Measurements from ENCODE around the gene CHCHD5. TPM values are rescaled to one million over a fixed set of nuclear protein-coding genes. Genes with fewer than 3 reads are reported as not detected.

Gene CHCHD5
- total and polyA plus RNA-seq, 10 of the 15 experiments (the other 5 are each of a cell fraction or from before 2014, with no cell fraction given): 16.4 to 118 (median 45.2) TPM

DNA sequence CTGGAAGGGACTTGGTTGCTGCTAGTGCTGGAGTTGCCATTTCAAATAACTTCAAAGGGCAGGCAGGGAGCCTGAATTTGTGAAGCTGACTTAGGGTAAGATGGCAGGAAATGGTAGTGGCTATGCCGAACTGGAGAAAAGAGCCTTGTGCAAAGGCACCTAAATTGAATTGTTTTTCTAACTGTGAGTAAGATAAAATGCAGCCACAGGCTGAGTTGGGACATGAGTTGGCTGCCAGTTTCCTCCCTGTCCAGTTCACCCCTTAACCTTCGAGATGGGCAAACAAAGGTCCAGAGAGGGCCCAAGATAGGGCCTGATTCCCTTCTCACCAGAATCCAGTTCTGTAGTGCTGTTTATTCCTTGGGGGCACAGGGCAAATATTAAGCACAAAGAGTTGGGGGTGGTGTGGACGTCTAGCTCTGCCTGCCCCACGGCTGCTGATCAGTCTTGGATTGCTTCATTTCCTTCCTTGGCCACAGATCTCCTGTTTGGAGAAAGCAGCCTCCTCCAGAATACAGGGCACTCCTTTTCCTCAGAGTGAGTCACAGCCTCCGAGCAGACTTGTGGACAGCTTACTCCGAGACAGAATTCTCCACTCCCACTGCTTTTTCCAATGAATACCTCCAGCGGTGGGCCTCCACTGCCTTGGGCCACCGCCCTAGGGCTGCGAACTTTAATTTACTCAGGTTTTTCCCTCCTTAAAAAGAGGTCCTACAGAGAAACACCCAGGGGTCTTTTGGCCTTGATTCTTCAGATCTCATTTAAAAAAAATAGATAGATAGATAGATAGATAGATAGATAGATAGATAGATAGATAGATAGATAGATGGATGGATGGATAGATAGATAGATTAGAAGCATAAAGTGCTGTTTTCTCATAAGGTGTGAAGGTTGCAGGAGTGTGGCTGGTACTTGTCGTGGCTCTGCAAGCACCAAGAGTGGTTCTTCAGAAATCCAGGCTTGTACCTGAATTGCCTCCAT lies 42.9 kb downstream of the CHCHD5 start:
- Histone ChIP-seq H3K36me3 (ENCODE audit: control insufficient read depth in 2 of 2, insufficient read depth in 2 of 2, low read length in 1 of 2) (no peaks in the 10 kb centered on the region), H3K79me2 (ENCODE audit: control insufficient read depth, insufficient read depth, low read length) (no peaks in the 10 kb centered on the region), H3K4me3 (no peak overlapping the region), H4K20me1 (ENCODE audit: control insufficient read depth, insufficient read depth) (no peaks in the 10 kb centered on the region), H3K27ac (ENCODE audit: control insufficient read depth, insufficient read depth) (no peak overlapping the region), H3K4me1 (ENCODE audit: control insufficient read depth, insufficient read depth, low read length) (peaks cover 26% of the 10 kb centered on the region), H2AFZ (ENCODE audit: control insufficient read depth, low read depth, low read length) (no peak overlapping the region), H3K27me3 (replicated peaks in 1 of 2; ENCODE audit: control insufficient read depth in 2 of 2, insufficient read depth in 2 of 2, low read length in 1 of 2) (no peaks in the 10 kb centered on the region), H3K4me2 (ENCODE audit: control insufficient read depth, insufficient read depth) (no peak overlapping the region; the same call in 1 of the 2 replicates), H3K9ac (ENCODE audit: control insufficient read depth, insufficient read depth, low read length) (no peak overlapping the region), H3K9me3 (replicated peaks; ENCODE audit: control insufficient read depth, insufficient read depth, low read length) (no peaks in the 10 kb centered on the region)
- no peak for ATAC-seq
- SMC1A ChIA-PET (ENCODE audit: uncharacterized antibody, unreplicated experiment): interaction anchor here (0.6 to 15.4 kb wide), 22 partner anchors 9 to 332 kb away, joined by 3 to 455 read pairs (median 4); partner anchors contain the start of genes NT5DC4 and SLC20A1
- POLR2A ChIA-PET: interaction anchor here (1.2 to 13.6 kb wide), 5 partner anchors 9 to 99 kb away, joined by 4 to 143 read pairs (median 41); partner anchors contain the start of gene SLC20A1
- no peak for FAIRE-seq
- DNase-seq (ENCODE audit: low read depth, low spot score): no peak
- BruUV-seq (replicated peaks): no TSS peak
- in situ Hi-C loops (cut with MboI) (loop anchor here (5.0 kb wide), 1 partner anchor 95 kb away; the partner anchor contains the start of gene NT5DC4), intact Hi-C loops (cut with micrococcal nuclease; ENCODE audit: unreplicated experiment) (no loop called here)
- RAD21 ChIA-PET (ENCODE audit: unreplicated experiment): interaction anchor here (0.7 to 16.3 kb wide), 15 partner anchors 14 to 539 kb away, joined by 3 to 494 read pairs (median 10); partner anchors contain the start of genes NT5DC4 and SLC20A1
- 63% methylated on average over 10 of the region's 10 CpGs for WGBS (ENCODE audit: insufficient coverage, insufficient replicate concordance, low lambda C conversion rate, missing lambda C conversion rate)
- CTCF ChIA-PET: interaction anchor here (0.7 to 16.6 kb wide), 34 partner anchors 8 to 328 kb away, joined by 3 to 671 read pairs (median 6); partner anchors contain the start of genes CHCHD5 and SLC20A1
- TF ChIP-seq, protein P1, sequence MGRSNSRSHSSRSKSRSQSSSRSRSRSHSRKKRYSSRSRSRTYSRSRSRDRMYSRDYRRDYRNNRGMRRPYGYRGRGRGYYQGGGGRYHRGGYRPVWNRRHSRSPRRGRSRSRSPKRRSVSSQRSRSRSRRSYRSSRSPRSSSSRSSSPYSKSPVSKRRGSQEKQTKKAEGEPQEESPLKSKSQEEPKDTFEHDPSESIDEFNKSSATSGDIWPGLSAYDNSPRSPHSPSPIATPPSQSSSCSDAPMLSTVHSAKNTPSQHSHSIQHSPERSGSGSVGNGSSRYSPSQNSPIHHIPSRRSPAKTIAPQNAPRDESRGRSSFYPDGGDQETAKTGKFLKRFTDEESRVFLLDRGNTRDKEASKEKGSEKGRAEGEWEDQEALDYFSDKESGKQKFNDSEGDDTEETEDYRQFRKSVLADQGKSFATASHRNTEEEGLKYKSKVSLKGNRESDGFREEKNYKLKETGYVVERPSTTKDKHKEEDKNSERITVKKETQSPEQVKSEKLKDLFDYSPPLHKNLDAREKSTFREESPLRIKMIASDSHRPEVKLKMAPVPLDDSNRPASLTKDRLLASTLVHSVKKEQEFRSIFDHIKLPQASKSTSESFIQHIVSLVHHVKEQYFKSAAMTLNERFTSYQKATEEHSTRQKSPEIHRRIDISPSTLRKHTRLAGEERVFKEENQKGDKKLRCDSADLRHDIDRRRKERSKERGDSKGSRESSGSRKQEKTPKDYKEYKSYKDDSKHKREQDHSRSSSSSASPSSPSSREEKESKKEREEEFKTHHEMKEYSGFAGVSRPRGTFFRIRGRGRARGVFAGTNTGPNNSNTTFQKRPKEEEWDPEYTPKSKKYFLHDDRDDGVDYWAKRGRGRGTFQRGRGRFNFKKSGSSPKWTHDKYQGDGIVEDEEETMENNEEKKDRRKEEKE (IDR thresholded peaks at IDR 0.05): no peak
- TF ChIP-seq KAT2A (conservative IDR thresholded peaks at IDR 0.05; ENCODE audit: control insufficient read depth, low read depth, low read length) (no peak), SIN3A (IDR thresholded peaks at IDR 0.05; ENCODE audit: low read depth, low read length) (no peak), NFXL1 (IDR thresholded peaks at IDR 0.05; ENCODE audit: borderline replicate concordance) (no peak), YY1 (IDR thresholded peaks at IDR 0.05; ENCODE audit: low read depth, low read length) (no peak), NR2C2 (IDR thresholded peaks at IDR 0.05; ENCODE audit: borderline replicate concordance, control insufficient read depth, insufficient read length, low read depth) (no peak), POLR2AphosphoS5 (IDR thresholded peaks at IDR 0.05; ENCODE audit: low read length) (no peak), RBBP5 (conservative IDR thresholded peaks at IDR 0.05) (no peak), MTA3 (IDR thresholded peaks at IDR 0.05; ENCODE audit: borderline replicate concordance, low read length) (no peak), SMAD1 (IDR thresholded peaks at IDR 0.05; ENCODE audit: low read depth, partially characterized antibody) (no peak), HCFC1 (IDR thresholded peaks at IDR 0.05; ENCODE audit: low read length) (no peak), SMAD5 (IDR thresholded peaks at IDR 0.05; ENCODE audit: low read depth) (no peak), ATF7 (IDR thresholded peaks at IDR 0.05; ENCODE audit: low read depth) (no peak), KDM1A (IDR thresholded peaks at IDR 0.05; ENCODE audit: borderline replicate concordance) (no peak), RAD51 (IDR thresholded peaks at IDR 0.05) (no peak), FOS (IDR thresholded peaks at IDR 0.05; ENCODE audit: borderline replicate concordance, extremely low read depth, insufficient read length) (no peak), ZNF384 (IDR thresholded peaks at IDR 0.05; ENCODE audit: borderline replicate concordance, low read depth, low read length) (no peak)
- TF ChIP-seq, protein P2, sequence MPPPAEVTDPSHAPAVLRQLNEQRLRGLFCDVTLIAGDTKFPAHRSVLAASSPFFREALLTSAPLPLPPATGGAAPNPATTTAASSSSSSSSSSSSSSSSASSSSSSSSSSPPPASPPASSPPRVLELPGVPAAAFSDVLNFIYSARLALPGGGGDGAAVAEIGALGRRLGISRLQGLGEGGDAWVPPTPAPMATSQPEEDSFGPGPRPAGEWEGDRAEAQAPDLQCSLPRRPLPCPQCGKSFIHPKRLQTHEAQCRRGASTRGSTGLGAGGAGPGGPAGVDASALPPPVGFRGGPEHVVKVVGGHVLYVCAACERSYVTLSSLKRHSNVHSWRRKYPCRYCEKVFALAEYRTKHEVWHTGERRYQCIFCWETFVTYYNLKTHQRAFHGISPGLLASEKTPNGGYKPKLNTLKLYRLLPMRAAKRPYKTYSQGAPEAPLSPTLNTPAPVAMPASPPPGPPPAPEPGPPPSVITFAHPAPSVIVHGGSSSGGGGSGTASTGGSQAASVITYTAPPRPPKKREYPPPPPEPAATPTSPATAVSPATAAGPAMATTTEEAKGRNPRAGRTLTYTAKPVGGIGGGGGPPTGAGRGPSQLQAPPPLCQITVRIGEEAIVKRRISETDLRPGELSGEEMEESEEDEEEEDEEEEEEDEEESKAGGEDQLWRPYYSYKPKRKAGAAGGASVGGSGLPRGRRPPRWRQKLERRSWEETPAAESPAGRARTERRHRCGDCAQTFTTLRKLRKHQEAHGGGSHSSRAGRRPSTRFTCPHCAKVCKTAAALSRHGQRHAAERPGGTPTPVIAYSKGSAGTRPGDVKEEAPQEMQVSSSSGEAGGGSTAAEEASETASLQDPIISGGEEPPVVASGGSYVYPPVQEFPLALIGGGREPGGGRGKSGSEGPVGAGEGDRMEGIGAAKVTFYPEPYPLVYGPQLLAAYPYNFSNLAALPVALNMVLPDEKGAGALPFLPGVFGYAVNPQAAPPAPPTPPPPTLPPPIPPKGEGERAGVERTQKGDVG (CRISPR knock-in tag; IDR thresholded peaks at IDR 0.05): no peak
